GM18873 (cell line): ENCODE data around the gene DICER1.

ENCODE experiments used
- ATAC-seq: cut with Tn5 transposase; IDR thresholded peaks from one replicate; pipeline ENCODE4 v1.9.1; 2021; ENCODE audit warnings: mild to moderate bottlenecking, moderate library complexity, moderate number of reproducible peaks; ENCODE audit not compliant: unreplicated experiment, low FRiP score

The DICER1 gene

DNA sequence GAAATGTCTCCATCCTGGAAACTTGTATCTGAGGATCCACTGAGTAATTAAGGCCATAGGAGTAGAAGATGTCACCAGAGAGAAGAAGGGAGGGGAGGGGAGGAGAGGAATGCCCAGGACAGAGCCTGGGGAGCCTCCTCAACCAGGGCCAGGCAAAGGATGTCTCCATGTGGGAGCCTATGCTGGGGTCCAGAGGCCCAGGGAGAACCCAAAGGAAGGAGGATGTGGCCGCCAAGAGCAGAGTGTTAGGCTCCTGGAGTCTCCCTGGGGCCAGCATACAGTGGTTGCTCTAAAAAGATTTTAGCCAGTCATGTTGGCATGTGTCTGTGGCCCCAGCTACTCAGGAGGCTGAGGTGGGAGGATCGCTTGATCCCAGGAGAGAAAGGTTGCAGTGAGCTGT is 92.6 kb downstream of the DICER1 start:
- ATAC-seq: no peak

DNA sequence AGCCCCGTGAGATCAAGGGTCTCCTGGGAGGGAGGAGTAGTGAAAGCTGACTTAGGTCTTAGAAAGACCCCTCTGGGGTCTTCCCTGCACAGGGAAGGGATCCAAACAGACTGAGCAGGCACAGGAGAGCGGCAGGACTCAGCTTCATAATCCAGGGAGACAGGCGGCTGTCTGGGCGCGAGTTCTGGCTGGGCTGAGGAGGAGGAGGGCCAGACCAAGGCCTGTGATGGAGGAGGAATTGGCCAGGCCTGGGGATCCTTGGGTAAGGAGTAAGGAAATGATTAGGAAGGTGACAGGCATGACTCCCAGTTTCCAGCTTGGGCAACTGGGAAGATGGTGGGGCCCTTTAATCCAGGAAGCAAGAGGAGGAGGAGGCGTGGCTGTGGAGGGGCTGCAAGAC is 93.1 kb downstream of the DICER1 start:
- ATAC-seq: no peak

DNA sequence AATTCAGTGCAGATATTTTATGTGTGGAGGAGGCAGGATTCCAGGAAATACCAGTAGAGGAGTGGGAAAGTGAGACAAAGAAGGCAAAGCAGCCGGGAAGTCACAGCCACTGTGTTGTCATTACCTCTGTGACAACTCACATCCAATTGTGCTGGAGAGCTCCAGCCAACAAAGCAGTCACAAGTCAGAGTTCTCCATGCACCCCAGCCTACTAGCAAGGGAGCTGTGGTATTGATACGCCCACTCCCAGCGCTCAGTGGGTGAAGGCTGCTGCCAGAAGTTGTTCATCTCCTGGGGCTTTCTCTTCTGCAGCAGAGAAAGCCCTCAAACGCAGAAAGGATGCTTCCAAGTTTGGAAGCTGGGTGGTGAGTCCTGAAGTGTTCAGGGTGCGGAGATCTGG is 93.9 kb downstream of the DICER1 start:
- no peak for ATAC-seq

DNA sequence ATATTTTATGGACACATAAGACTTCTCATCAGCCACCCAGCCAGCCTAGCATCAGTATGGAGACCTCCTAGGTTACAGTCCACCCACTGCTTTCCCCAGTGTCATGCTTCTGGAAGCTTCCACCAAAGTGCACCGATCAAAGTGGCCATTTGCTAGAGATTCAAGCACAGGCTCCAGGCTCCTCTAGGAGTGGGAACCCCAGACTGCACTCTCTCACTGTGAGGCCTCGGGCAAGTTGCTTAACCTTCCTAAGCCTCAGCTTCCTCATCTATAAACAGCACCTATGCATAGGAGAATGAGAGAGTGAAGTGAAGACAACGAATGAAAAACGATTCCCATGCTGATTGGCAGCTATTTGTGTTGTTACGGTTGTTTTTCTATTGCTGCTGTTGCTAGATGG is 94.4 kb downstream of the DICER1 start:
- ATAC-seq: no peak

DNA sequence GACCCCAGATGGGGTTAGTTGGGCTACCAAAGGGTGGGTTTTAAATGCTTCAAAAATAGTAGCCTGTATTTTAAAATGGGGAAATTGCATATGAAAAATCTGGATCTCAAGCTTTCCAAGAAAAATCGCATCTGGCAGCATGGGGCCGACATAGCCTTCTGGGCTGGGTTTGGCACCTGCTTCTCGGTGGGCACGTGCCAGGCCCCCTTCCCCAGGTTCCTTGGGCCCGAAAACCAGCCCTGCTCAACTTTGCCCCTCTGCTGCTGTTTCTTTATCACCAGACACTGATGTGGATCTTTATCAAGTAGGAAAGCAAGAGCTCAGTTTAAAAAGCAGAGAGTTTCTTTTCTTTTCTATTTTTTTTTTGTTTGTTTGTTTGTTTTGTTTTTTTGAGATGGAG is 95.1 kb downstream of the DICER1 start:
- no peak for ATAC-seq

DNA sequence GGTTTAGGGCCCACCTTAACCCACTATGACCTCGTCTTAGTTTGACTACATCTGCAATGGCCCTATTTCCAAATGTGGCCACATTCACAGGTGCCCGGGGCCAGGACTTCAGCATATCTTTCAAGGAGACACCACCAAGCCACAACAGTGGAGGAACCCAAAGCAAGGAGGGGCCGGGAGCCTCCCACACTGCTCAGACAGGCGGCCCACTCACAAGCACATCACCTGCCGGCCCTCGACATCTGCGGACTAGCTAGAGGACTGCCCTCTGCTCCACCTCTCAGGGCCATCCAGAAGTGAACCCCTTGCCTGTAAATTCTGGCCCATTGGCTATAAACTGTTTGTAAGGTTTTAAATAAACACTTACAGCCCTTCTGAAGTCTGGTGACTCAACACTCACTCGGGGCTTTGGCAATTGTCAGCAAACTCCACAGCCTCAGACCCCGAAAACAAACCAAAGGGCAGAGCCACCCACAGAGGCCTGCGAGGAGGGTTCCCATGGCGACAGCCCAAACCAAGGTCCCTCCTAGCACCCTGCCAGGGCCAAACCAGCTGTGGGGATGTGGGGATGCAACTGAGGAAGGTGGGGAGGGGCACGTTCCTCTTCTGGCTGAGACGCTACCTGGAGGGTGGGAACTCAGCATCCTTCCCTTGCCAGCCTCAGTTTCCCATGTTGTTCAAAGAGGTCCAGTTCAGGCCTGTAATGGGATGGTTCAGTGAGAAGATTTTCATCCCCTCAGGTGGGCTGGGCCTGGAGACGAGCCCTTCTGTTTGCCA is 95.8 kb downstream of the DICER1 start:
- no peak for ATAC-seq

DNA sequence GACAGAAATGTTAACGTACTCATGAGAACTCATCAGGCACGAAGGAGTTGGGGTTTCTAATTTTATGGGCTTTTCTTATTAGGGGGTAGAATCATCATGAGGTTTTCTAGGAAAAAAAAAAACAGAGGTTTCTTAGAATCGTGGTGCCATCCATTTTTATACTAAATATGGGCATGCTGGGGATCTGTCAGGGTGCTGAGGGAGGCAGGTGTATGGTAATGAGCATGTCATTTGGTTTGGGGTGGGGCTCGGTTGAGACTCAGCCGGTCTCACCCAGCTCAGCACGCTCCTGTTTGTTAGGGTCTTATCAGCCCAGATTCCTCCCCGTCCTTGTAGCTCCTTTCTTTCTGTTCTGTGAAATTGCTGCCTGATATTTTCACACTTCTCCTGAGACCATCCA is 98.2 kb downstream of the DICER1 start:
- ATAC-seq: no peak

DNA sequence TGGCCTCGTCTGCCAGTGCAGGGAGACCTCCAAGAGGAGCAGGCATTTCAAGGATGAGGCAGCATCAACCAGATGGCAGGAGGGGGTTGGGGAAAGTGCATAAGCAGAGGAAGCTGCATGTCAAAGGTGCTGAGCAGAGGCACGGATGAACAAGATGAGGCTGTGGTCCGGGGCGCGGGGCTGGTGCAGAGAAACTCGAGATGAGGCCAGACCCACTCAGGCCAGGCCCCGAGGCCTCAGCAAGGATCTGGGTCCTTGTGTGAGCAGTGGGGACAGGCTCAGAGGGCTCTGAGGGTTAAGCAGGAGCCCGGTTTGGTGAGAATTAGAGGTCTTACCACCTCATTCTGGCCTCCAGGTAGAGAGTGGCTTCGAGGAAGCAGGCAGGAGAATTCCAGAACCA is 98.8 kb downstream of the DICER1 start:
- no peak for ATAC-seq

DNA sequence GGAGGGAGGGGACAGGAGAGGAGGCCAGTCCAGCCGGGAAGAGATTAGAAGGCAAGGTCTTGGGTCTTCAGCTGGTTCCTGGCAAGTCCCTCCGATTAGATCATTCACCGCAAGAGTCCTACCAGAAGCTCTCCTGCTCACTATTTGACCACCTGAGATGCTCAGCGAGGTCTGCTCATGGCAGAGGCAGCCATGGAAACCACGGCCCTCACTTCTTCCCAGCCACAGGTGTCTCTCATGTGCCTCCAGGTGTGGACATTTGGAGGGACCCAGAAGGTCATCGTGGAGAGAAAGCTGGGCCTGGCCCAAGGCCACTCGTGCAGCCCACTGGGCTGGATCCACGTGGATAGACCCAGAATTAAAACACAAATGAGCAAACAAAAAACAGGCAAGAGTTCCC is 99.5 kb downstream of the DICER1 start:
- ATAC-seq: no peak

DNA sequence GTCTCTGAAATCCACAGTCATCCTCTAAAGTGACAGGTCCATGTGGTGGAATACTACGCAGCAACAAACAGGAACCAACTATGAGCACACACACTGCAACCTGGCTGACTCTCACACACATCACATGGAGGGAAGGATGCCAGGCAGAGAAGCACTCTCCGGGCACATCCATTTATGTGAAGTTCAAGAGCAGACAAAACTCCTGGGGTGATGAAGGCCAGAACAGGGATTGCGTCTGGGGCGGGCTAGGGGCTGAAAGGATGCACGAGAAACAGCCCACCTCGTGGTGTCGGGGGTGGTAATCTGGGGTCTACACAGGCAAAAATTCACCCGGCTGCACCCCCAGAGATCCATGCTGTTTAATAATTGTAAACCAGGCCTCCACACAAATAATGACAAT is 100.2 kb downstream of the DICER1 start:
- no peak for ATAC-seq

DNA sequence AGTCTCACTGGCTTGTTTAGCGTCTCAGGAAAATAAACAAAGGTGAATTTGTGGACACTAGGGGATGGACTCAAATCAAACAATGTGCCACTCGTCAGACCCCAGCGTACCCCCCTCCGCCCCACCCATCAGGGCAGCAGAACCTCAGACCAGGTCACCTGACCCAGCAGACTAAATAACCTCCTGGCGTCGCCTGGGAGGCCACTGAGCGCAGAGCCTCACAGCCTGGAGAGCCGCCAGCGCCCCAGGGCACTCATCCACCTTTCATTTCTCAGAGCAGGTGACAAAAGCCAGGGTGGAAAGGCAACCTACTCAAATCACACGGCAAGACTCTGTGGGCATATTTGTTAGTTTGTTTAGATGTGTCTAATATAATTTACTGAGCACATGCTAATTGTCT is 100.9 kb downstream of the DICER1 start:
- no peak for ATAC-seq

DNA sequence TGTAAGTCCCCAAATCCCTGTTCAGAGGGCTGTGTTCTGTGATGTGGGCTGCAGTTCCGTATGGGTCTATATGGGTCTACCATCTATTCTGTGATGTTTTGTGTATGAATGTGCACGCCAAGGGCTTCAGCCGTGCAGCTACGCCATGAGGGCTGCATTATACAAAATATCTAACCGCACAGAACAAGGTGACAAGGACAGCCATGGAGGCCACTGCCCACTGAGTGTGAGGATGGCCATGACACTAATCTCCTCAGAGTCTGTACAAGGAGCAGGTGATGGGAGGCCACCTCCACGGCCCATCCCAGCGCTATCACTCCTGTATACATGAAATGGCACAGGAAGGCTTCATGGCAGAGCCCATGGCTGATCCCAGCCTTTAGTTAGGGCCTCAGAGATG is 102.0 kb downstream of the DICER1 start:
- ATAC-seq: no peak

DNA sequence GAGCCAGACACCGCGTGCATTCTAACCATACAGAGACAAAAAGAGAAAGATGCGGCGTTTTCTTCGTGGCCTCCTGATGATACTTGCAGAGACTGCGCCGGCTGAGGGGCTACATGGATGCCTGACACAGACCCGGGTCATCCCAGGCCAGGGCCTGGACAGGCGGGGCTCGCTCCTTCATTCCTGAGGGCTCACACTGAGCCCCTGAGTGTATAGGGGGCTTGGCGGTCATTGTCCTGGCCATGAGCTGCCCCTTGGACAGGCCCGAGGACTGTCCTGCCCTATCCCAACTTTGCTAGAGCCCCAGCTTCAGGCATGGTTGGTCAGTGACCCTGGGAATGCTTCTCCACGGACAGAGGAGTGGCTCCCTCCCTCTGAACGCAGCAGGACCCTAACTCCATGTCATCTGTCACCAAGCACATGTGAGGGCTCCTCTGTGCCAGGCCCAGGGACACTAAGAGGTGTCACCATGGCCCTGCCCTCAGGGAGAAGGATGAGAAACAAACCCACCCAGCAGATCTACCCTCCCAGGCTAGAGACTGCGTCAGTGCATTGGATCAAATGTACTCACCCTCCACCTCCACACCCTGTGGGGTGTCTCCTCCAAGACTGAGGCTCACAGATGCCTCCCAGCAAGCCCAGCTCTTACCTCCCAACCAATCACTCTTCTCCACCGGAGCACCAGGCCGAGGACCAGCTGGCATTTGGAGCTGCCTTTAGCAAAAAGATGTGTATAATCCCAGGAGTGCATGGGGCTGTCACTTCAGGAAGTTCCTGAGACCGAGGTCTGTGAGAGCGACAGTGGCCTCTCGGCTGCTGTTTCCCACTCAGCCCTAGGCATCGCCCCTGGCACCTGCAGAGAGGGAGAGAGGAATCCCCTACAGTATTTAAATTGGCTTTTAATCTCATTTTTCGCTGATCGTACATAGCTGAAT is 102.7 kb downstream of the DICER1 start:
- no peak for ATAC-seq

DNA sequence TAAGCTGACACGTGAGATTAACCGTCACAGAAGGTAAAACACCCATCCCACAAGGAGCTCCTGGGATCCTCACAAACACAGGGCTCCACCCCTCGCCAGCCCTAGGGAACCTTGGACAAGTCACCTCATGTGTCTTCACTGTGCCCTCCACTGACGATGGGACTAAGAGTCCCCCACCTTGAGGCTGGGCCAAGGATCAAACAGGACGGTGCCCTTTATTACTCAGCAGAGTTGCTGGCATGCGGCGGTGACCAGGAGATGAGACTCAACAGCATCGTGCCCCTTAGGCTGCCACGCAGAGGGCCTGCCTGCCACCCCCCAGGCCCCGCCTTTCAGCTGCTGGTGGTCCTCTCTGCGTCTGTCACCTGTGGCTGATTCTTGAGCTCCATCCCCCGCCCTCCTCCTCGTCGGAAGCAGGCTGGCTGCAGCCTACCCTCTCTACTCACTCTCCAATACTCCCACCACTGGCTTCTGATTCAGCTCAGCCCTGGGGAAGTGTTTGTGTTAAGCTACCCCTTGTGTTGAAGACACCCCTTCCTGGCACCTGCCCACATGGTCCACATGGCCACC is 105.2 kb downstream of the DICER1 start:
- no peak for ATAC-seq

DNA sequence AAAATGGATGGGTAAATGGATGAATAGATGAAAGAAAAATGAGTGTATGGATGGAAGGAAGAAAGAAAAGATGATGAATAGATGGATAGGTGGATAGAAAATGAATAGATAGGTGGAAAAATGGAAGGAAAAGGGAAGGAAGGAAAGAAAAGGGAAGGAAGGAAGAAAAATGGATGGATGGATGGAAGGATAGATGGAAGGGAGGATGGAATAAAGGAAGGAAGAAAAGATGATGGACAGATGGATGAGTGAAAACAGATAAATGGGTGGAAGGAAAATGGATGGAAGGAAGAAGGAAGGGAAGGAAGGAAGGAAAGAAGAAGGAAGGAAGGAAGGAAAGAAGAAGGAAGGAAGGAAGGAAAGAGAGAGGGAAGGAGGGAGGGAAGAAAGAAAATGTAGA is 107.4 kb downstream of the DICER1 start:
- ATAC-seq: no peak

DNA sequence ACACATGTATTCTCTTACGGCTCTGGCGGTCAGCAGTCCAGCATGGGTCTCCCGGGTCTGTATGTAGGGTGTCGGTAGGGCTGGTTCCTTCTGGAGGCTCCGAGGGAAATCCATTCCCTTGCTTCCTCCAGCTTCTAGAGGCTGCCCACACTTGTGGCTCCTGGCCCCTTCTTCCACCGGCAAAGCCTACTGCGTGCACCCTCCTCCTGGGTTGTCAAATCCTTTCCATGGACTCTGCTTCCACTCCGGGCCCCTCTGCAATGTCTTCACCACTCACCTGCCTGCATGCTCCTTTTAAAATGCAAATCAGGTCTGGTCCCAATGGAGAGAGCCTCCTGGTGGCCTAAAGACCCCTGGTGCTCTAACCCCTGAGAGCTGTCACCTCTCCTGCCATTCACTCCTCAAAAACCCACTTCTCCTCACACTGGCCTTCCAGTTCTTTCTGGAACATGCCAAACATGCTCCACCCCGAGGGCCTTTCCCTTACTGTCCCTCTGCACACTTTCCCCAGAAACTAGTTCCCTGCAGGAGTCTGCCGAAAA is 108.5 kb downstream of the DICER1 start:
- ATAC-seq: no peak

DNA sequence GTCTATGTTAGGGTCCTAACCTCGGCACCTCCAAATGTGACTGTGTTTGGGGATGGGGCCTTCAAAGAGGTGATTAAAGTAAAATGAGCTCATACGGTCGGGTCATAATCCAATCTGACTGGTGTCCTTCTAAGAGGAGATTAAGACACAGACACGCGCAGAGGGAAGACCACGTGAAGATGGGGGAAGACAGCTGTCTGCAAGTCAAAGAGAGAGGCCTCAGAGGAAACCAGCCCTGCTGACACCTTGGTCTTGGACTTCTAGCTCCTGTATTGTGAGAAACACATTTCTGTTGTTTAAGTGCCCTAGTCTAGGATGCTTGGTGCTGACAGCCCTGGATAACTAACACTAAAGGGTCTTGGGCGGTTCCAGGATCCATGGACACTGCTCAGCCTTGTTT is 109.6 kb downstream of the DICER1 start:
- ATAC-seq: no peak

DNA sequence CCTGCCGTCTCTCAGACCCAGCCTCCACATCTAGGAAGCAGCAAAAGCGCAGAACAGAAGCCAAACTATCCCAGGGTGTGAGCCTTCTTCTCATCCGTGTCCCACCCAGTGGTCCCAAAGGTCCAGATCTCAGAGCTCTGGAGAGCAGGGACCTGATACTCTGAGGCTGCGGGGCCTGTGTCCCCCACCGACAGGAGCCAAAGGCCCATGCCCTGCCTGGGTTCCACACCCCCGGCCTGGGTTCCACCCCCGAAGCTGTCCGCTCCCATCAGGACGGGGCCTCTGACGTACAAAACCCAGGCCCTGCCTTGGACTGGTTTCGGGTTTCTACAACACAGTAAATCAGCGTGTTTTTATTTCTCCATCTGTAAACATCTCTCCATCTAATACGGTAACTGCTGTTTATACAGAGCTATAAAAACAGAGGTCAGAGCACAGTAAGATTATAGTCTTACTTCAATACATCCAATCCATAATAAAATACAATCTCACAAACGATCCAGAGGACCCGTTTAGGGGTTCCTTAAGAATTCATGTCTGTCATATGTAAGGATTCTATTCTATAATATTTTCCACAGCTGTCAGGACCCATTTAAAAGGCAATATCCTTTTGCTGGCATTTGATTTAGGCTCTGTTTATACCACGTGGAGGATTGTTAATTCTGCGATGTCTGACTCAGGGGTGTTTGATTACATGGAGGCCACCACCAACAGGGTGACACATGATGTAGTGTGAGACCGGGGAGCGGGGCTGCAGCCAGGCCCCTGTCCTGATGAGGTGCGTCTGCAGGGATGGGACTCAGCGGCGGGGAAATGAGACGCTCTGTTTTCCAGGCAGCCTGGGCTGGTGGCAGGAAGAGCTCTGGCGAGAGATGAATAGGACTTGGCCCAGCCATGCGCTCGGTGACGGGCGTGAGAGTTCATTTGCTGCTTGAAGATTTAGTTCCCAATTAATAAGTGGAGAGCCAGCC is 110.3 kb downstream of the DICER1 start:
- no peak for ATAC-seq

DNA sequence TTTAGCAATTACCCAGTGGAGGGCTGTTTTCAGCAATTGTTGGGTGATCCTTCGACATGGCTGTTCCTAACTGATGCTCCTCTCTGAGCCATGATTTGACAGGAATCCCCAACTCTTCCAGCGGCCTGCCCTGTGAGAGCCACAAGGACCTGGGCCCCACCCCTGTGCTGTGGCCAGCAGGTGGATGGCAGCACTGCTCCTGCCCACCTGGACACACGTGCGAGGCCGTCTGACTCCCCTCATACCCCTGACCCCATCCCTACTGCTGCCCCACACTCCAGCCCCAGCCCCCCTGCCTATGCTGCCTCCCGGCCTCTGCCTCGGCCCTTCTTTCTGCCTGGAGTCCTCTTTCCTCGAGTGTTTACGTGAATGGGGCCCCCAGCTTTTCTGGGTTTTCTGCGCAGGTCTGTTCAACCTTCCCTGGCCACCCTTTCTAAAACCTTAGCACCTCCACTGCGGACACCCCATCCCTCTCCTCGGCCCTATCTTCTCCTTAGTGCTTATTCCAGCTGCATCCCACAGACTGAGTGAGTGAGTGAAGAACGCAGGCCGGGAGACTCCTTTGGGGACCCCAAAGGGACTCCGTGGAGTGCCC is 111.4 kb downstream of the DICER1 start:
- ATAC-seq: no peak
